H1 (cell line): ENCODE data around the gene CCNA2. TPM values are rescaled to one million over a fixed set of nuclear protein-coding genes. Genes with fewer than 3 reads are reported as not detected.
A peak's percentile ranks its signal among the peaks of the same experiment; 100 is the strongest.

Experiments used
- CTCF ChIA-PET: fragments of 300-600 bp; sonication (Branson Sonifier 250); formaldehyde crosslinking; loops from one replicate; lab custom pipeline; 2021; ENCODE audit not compliant: partially characterized antibody; lab: Charles Lee
- POLR2A ChIA-PET: fragments of 300-600 bp; sonication (Branson Sonifier 250); formaldehyde crosslinking; loops from one replicate; lab custom pipeline; 2021; ENCODE audit warnings: inconsistent platforms; ENCODE audit not compliant: partially characterized antibody; lab: Charles Lee
- DNase-seq, 2 experiments: peaks; one replicate each; pipeline versions ENCODE4 v3.0.0 to v3.0.0-alpha.2; 2010 to 2022; ENCODE audit warnings: low spot score in 2 of 2, low read depth in 1 of 2, mixed read lengths in 1 of 2
- FAIRE-seq: peaks from 2 replicates; lab custom pipeline; 2011; peaks lifted over from hg19 to GRCh38; lab: Jason Lieb, UNC
- H2AFZ ChIP-seq: 2 replicates; pipeline ENCODE4 v1.8.1; 2012; ENCODE audit warnings: low read length, inconsistent platforms
- H2AK5ac ChIP-seq: 2 replicates; pipeline ENCODE4 v1.6.1; 2013; ENCODE audit warnings: low read depth, low read length
- H2BK120ac ChIP-seq: replicated peaks from 2 replicates; pipeline ENCODE3; 2013; ENCODE audit warnings: low read depth, low read length, inconsistent platforms
- H2BK12ac ChIP-seq: 2 replicates; pipeline ENCODE4 v1.6.1; 2013; ENCODE audit warnings: low read depth, low read length
- H2BK15ac ChIP-seq: 2 replicates; pipeline ENCODE4 v1.6.1; 2013; ENCODE audit warnings: low read length
- H2BK20ac ChIP-seq: 2 replicates; pipeline ENCODE4 v1.6.1; 2013; ENCODE audit warnings: low read length
- H2BK5ac ChIP-seq: 2 replicates; pipeline ENCODE4 v1.6.1; 2013; ENCODE audit warnings: low read depth, low read length
- H3K14ac ChIP-seq: 2 replicates; pipeline ENCODE4 v1.6.1; 2013; ENCODE audit warnings: inconsistent platforms; ENCODE audit not compliant: insufficient read length
- H3K18ac ChIP-seq: 2 replicates; pipeline ENCODE4 v1.6.1; 2013; ENCODE audit warnings: low read length; ENCODE audit errors: extremely low read depth
- H3K23ac ChIP-seq: 2 replicates; pipeline ENCODE4 v1.6.1; 2013; ENCODE audit warnings: inconsistent platforms; ENCODE audit not compliant: insufficient read length
- H3K23me2 ChIP-seq: 2 replicates; pipeline ENCODE4 v1.6.1; 2013; ENCODE audit warnings: low read depth, low read length
- H3K27ac ChIP-seq: 2 replicates; pipeline ENCODE4 v1.6.1; 2011; ENCODE audit warnings: low read depth, low read length, inconsistent platforms
- H3K27me3 ChIP-seq, 4 experiments: replicated peaks in 1 of 4; 1 replicate in 1 of 4; 2 replicates in 3 of 4; pipeline versions ENCODE4 v1.6.1 to v1.8.1; 2011 to 2013; ENCODE audit warnings: low read length in 3 of 4, mild to moderate bottlenecking in 3 of 4, inconsistent platforms in 2 of 4, mixed read lengths in 2 of 4, moderate library complexity in 1 of 4; ENCODE audit not compliant: control insufficient read depth in 3 of 4, insufficient read depth in 3 of 4; ENCODE audit errors: extremely low read depth in 1 of 4
- H3K36me3 ChIP-seq, 4 experiments: 2 replicates each; pipeline versions ENCODE4 v1.6.1 to v1.8.1; 2011 to 2013; ENCODE audit warnings: mild to moderate bottlenecking in 4 of 4, low read length in 3 of 4, moderate library complexity in 2 of 4, control low read depth in 1 of 4, inconsistent platforms in 1 of 4; ENCODE audit not compliant: insufficient read depth in 4 of 4, control insufficient read depth in 2 of 4
- H3K4ac ChIP-seq: replicated peaks from 2 replicates; pipeline ENCODE3; 2013; ENCODE audit warnings: low read length, low read depth, mixed read lengths, inconsistent platforms; ENCODE audit not compliant: insufficient read length
- H3K4me1 ChIP-seq, 4 experiments: replicated peaks in 1 of 4; 1 replicate in 1 of 4; 2 replicates in 3 of 4; pipeline versions ENCODE4 v1.6.1 to v1.8.1; 2011 to 2013; ENCODE audit warnings: low read length in 3 of 4, inconsistent platforms in 2 of 4, mixed read lengths in 1 of 4; ENCODE audit not compliant: insufficient read depth in 4 of 4, control insufficient read depth in 3 of 4
- H3K4me2 ChIP-seq, 2 experiments: 2 replicates each; pipeline versions ENCODE4 v1.6.1 to v1.8.1; 2011 to 2013; ENCODE audit warnings: low read depth in 2 of 2, low read length in 2 of 2, control low read depth in 1 of 2, inconsistent platforms in 1 of 2, mild to moderate bottlenecking in 1 of 2; ENCODE audit not compliant: insufficient read depth in 1 of 2
- H3K4me3 ChIP-seq, 4 experiments: fragments of 200-600, 300-600 bp in 1 of 4; sonication (generic), shearing (Covaris generic), sonication (Bioruptor Twin) in 1 of 4; 2 replicates each; pipeline versions ENCODE4 v1.5.1 to v1.8.1; 2011 to 2016; ENCODE audit warnings: low read length in 4 of 4, low read depth in 3 of 4, control low read depth in 2 of 4, inconsistent platforms in 2 of 4, mild to moderate bottlenecking in 2 of 4, mixed read lengths in 1 of 4, moderate library complexity in 1 of 4; ENCODE audit not compliant: insufficient read depth in 2 of 4; ENCODE audit errors: extremely low read depth in 1 of 4
- H3K56ac ChIP-seq: replicated peaks from 2 replicates; pipeline ENCODE3; 2013; ENCODE audit warnings: low read depth, mild to moderate bottlenecking, mixed read lengths, low read length, inconsistent platforms; ENCODE audit not compliant: insufficient read length
- H3K79me1 ChIP-seq: 2 replicates; pipeline ENCODE4 v1.6.1; 2013; ENCODE audit warnings: low read depth, low read length, control low read depth
- H3K79me2 ChIP-seq, 2 experiments: 2 replicates each; pipeline versions ENCODE4 v1.6.1 to v1.8.1; 2012 to 2013; ENCODE audit warnings: low read length in 2 of 2, mild to moderate bottlenecking in 2 of 2, inconsistent platforms in 1 of 2; ENCODE audit not compliant: insufficient read depth in 2 of 2, control insufficient read depth in 1 of 2
- H3K9ac ChIP-seq, 4 experiments: replicated peaks in 1 of 4; 1 replicate in 1 of 4; 2 replicates in 3 of 4; pipeline versions ENCODE4 v1.6.1 to v1.8.1; 2011 to 2013; ENCODE audit warnings: low read depth in 3 of 4, low read length in 3 of 4, control low read depth in 2 of 4, mild to moderate bottlenecking in 2 of 4, moderate library complexity in 2 of 4, inconsistent platforms in 1 of 4; ENCODE audit errors: extremely low read depth in 1 of 4
- H3K9me3 ChIP-seq, 2 experiments: 2 replicates each; pipeline versions ENCODE4 v1.6.1 to v1.8.1; 2012 to 2013; ENCODE audit warnings: mild to moderate bottlenecking in 2 of 2, moderate library complexity in 2 of 2, control low read depth in 1 of 2, inconsistent platforms in 1 of 2, low read depth in 1 of 2, low read length in 1 of 2, mixed read lengths in 1 of 2; ENCODE audit not compliant: insufficient read depth in 2 of 2
- H4K20me1 ChIP-seq, 2 experiments: replicated peaks in 1 of 2; 2 replicates each; pipeline versions ENCODE3 to v1.8.1; 2011 to 2013; ENCODE audit warnings: inconsistent platforms in 2 of 2, low read length in 2 of 2, mild to moderate bottlenecking in 1 of 2; ENCODE audit not compliant: insufficient read depth in 2 of 2, control insufficient read depth in 1 of 2
- H4K5ac ChIP-seq: 2 replicates; pipeline ENCODE4 v1.6.1; 2013; ENCODE audit warnings: low read length, low read depth, mixed read lengths, inconsistent platforms; ENCODE audit not compliant: insufficient read length
- H4K8ac ChIP-seq: 2 replicates; pipeline ENCODE4 v1.8.0; 2013; ENCODE audit warnings: mild to moderate bottlenecking, moderate library complexity, low read length, inconsistent platforms; ENCODE audit not compliant: insufficient read depth; ENCODE audit errors: extremely low read depth
- H4K91ac ChIP-seq: replicated peaks from 2 replicates; pipeline ENCODE3; 2013; ENCODE audit warnings: low read length, mixed read lengths, inconsistent platforms; ENCODE audit not compliant: insufficient read length
- CBX8 ChIP-seq: fragments of 300-800, 300-1000 bp; sonication (generic); IDR thresholded peaks from 2 replicates; pipeline ENCODE4 v1.7.1; 2016; ENCODE audit warnings: low read depth, low read length, borderline replicate concordance
- EZH2 ChIP-seq: fragments of 200-600 bp; sonication (generic); IDR thresholded peaks from 2 replicates; pipeline ENCODE4 v1.7.1; 2012; ENCODE audit warnings: low read depth, mild to moderate bottlenecking, moderate library complexity, low read length, inconsistent platforms; ENCODE audit not compliant: severe bottlenecking
- FOSL1 ChIP-seq: IDR thresholded peaks from 2 replicates; pipeline ENCODE4 v1.6.1; 2011; ENCODE audit warnings: mild to moderate bottlenecking, low read depth, low read length, moderate library complexity; ENCODE audit not compliant: insufficient read depth
- JUND ChIP-seq: IDR thresholded peaks from 2 replicates; pipeline ENCODE4 v1.6.1; 2011; ENCODE audit warnings: mild to moderate bottlenecking, improper control_type of control experiment, low read length
- MAFK ChIP-seq: IDR thresholded peaks from 2 replicates; pipeline ENCODE4 v1.6.1; 2012; ENCODE audit warnings: low read depth, mild to moderate bottlenecking, improper control_type of control experiment, low read length
- NRF1 ChIP-seq: IDR thresholded peaks from 2 replicates; pipeline ENCODE4 v1.6.1; 2011; ENCODE audit warnings: mild to moderate bottlenecking, low read depth, low read length, improper control_type of control experiment
- POLR2A ChIP-seq, 2 experiments: IDR thresholded peaks; 1 replicate in 1 of 2; 2 replicates in 1 of 2; pipeline ENCODE4 v1.6.1; 2011; ENCODE audit warnings: low read depth in 2 of 2, low read length in 2 of 2, mild to moderate bottlenecking in 2 of 2; ENCODE audit errors: control extremely low read depth in 1 of 2
- RAD21 ChIP-seq, 2 experiments: IDR thresholded peaks in 1 of 2; conservative IDR thresholded peaks in 1 of 2; 2 replicates each; pipeline ENCODE4 v1.6.1; 2011; ENCODE audit warnings: low read depth in 2 of 2, low read length in 2 of 2, improper control_type of control experiment in 1 of 2, inconsistent platforms in 1 of 2, mild to moderate bottlenecking in 1 of 2, moderate library complexity in 1 of 2
- SIN3A ChIP-seq, 2 experiments: IDR thresholded peaks in 1 of 2; conservative IDR thresholded peaks in 1 of 2; 2 replicates each; pipeline ENCODE4 v1.6.1; 2011 to 2012; ENCODE audit warnings: low read length in 2 of 2, improper control_type of control experiment in 1 of 2, low read depth in 1 of 2, mild to moderate bottlenecking in 1 of 2
- SP1 ChIP-seq: IDR thresholded peaks from 2 replicates; pipeline ENCODE4 v1.6.1; 2011; ENCODE audit warnings: low read depth, low read length
- SP2 ChIP-seq: IDR thresholded peaks from 2 replicates; pipeline ENCODE4 v1.6.1; 2012; ENCODE audit warnings: mild to moderate bottlenecking, low read length, inconsistent platforms
- TCF12 ChIP-seq: IDR thresholded peaks from 2 replicates; pipeline ENCODE4 v1.6.1; 2011; ENCODE audit warnings: low read depth, mild to moderate bottlenecking, low read length
- YY1 ChIP-seq: IDR thresholded peaks from 2 replicates; pipeline ENCODE4 v1.6.1; 2011; ENCODE audit warnings: low read depth, mild to moderate bottlenecking, low read length
- polyA plus RNA-seq, 7 experiments: library from polyadenylated mRNA; depleted of rRNA in 3 of 7; stranded (reverse) in 5 of 7; unstranded in 2 of 7; fragments of >200 nt in 5 of 7; fragments of 200-250 nt in 2 of 7; gene quantifications; 1 replicate in 5 of 7; 2 replicates in 1 of 7; 4 replicates in 1 of 7; pipeline versions ENCODE4 v1.2.1 to v1.2.3, GENCODE V29; 2011 to 2013; ENCODE audit warnings: missing spikeins in 2 of 7, mixed read lengths in 2 of 7
- total RNA-seq: library from RNA; stranded (reverse); fragmentation: NEBNext Ultra II Directional; extraction: Animal tissue kit (Norgen Biotek cat#: 25700); gene quantifications from 2 replicates; pipeline ENCODE4 v1.2.1, GENCODE V29; 2021
- TF ChIP-seq, protein P1 (sequence below): IDR thresholded peaks from 2 replicates; pipeline ENCODE4 v1.6.1; 2011; ENCODE audit warnings: low read depth, mild to moderate bottlenecking, low read length; ENCODE audit not compliant: insufficient read depth

CCNA2 gene
- total and polyA plus RNA-seq, 2 of the 8 experiments (the other 6 are each of a cell fraction or from before 2014, with no cell fraction given): 42.1 to 98.6 TPM

GRCh38 chr4:121796283-121796682 lies 27.4 kb downstream of the CCNA2 start:
- peak overlapping the region; percentile 77 for H4K5ac ChIP-seq
- FAIRE-seq: no peak
- no peak for TF ChIP-seq JUND
- no peak for TF ChIP-seq RAD21 (IDR thresholded peaks at IDR 0.05 in 1 of 2, conservative IDR thresholded peaks at IDR 0.05 in 1 of 2; ENCODE audit: low read depth in 2 of 2, low read length in 2 of 2)
- TF ChIP-seq SIN3A (conservative IDR thresholded peaks at IDR 0.05 in 1 of 2, IDR thresholded peaks at IDR 0.05 in 1 of 2; ENCODE audit: low read depth in 1 of 2, low read length in 2 of 2): no peak
- no peak for TF ChIP-seq SP2
- TF ChIP-seq SP1: 0 out of 2 replicates have a peak, but pooled peaks have one; percentile 49
- TF ChIP-seq EZH2: no peak
- TF ChIP-seq YY1: no peak
- TF ChIP-seq MAFK: peak; percentile 11; the same call in 1 of the 2 replicates
- TF ChIP-seq, protein P1, sequence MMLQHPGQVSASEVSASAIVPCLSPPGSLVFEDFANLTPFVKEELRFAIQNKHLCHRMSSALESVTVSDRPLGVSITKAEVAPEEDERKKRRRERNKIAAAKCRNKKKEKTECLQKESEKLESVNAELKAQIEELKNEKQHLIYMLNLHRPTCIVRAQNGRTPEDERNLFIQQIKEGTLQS: no peak
- peak; percentile 52 to 58; a peak in 2 of 3 replicates for TF ChIP-seq POLR2A (IDR thresholded peaks at IDR 0.05; ENCODE audit: control extremely low read depth in 1 of 2, low read depth in 2 of 2, low read length in 2 of 2)
- TF ChIP-seq TCF12: no peak
- no peak for TF ChIP-seq FOSL1
- no peak for TF ChIP-seq NRF1
- TF ChIP-seq CBX8: no peak

More at GRCh38 chr4:121796283-121796682, 27.4 kb downstream of the CCNA2 start:
- Histone ChIP-seq H3K56ac (no peak overlapping the region), H3K4me1 (peaks cover 8 to 20% (median 14%) of the 10 kb centered on the region in 4 experiments), H3K23ac (no peak overlapping the region), H2BK20ac (no peak overlapping the region), H3K9ac (no peak overlapping the region), H3K4me2 (peak overlapping the region in 1 of 2 experiments; percentile 3; a peak in 2 of 4 replicates), H2BK120ac (no peak overlapping the region), H2BK15ac (no peak overlapping the region), H4K20me1 (no peaks in the 10 kb centered on the region), H4K8ac (no peak overlapping the region), H2BK5ac (no peak overlapping the region), H3K9me3 (no peaks in the 10 kb centered on the region), H2BK12ac (no peak overlapping the region), H3K27ac (peak overlapping the region; percentile 30; the same call in 1 of the 2 replicates), H3K4ac (no peak overlapping the region), H3K14ac (no peak overlapping the region), H3K23me2 (peaks cover 3% of the 10 kb centered on the region), H3K4me3 (peak overlapping the region in 1 of 4 experiments; percentile 27; a peak in 1 of 8 replicates), H2AK5ac (no peak overlapping the region), H2AFZ (no peak overlapping the region), H3K18ac (no peak overlapping the region), H3K79me1 (no peaks in the 10 kb centered on the region), H4K91ac (no peak overlapping the region), H3K36me3 (no peaks in the 10 kb centered on the region), H3K27me3 (peaks cover 0 to 1% (median 0%) of the 10 kb centered on the region in 4 experiments; a peak in 1 of 7 replicates), H3K79me2 (peaks cover under 1% of the 10 kb centered on the region in 2 experiments; a peak in 1 of 4 replicates)
- ChIA-PET CTCF (interaction anchor here (0.6 kb wide), 2 partner anchors 15 to 121 kb away, joined by 3 read pairs; no protein-coding TSS in a partner anchor), POLR2A (interaction anchor here (1.6 to 14.8 kb wide), 6 partner anchors 10 to 100 kb away, joined by 5 to 246 read pairs (median 10); partner anchors contain the start of genes ANXA5, CCNA2 and SMIM43)
- DNase-seq: no peak
